ENCODE data around the gene MIOS.

DNA sequence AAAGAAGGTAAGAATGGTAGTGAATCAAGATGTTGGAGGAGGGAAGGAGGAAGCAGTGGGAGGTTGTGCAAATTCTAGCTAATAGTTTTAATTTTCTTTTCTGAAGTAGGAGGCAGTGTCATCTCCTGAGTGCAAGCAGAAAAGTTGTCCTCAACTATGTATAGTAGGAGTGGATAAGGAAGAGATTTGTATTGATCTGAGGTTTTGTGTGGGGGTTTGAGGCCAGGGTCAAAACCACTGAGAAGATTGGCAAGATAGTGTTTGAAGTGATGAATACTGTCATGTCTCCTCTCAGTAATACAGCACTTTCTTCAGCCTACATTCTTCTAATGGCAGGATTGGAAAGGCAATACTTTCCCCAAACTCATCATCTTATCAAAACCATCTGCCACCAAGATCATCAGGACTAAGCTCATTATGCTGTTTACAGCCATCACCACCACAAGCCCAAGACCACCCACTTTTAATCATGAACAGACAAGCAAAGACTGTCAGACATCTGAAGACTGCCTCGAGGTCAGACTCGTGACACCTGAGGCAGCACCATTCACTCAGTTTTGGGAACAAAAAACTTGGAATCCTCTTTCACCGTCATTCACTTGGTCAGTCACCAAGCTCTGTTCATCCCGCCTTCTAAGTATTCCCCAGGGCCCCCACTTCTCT lies 1.5 kb upstream of the MIOS start:
- TF ChIP-seq POLR2A (IDR thresholded peaks at IDR 0.05; ENCODE audit: control extremely low read depth in 1 of 2, low read depth in 2 of 2, low read length in 2 of 2), result no peak
- TF ChIP-seq, protein P1, sequence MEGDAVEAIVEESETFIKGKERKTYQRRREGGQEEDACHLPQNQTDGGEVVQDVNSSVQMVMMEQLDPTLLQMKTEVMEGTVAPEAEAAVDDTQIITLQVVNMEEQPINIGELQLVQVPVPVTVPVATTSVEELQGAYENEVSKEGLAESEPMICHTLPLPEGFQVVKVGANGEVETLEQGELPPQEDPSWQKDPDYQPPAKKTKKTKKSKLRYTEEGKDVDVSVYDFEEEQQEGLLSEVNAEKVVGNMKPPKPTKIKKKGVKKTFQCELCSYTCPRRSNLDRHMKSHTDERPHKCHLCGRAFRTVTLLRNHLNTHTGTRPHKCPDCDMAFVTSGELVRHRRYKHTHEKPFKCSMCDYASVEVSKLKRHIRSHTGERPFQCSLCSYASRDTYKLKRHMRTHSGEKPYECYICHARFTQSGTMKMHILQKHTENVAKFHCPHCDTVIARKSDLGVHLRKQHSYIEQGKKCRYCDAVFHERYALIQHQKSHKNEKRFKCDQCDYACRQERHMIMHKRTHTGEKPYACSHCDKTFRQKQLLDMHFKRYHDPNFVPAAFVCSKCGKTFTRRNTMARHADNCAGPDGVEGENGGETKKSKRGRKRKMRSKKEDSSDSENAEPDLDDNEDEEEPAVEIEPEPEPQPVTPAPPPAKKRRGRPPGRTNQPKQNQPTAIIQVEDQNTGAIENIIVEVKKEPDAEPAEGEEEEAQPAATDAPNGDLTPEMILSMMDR (IDR thresholded peaks at IDR 0.05; ENCODE audit: control extremely low read depth in 1 of 3, insufficient read depth in 1 of 3, low read depth in 1 of 3, low read length in 3 of 3), result no peak

Data from H1 (cell line).